DOHH2 (cell line): ENCODE data around the gene KIAA1549.

Experiments
- H3F3A ChIP-seq: fragments of 200-600 bp; sonication (generic), shearing (Covaris generic); 2 replicates; pipeline ENCODE4 v1.6.0; 2016; ENCODE audit warnings: antibody characterized with exemption, mild to moderate bottlenecking; ENCODE audit not compliant: control insufficient read depth, insufficient read depth
- H3K27ac ChIP-seq: fragments of 200-600 bp; sonication (generic); 2 replicates; pipeline ENCODE4 v1.5.1; 2014; ENCODE audit warnings: low read depth, mild to moderate bottlenecking, low read length, moderate library complexity
- H3K27me3 ChIP-seq: fragments of 200-600 bp; sonication (generic); 2 replicates; pipeline ENCODE4 v1.6.1; 2014; ENCODE audit warnings: mild to moderate bottlenecking, low read length, mixed read lengths; ENCODE audit not compliant: control insufficient read depth
- H3K36me3 ChIP-seq: fragments of 200-600 bp; sonication (generic); 2 replicates; pipeline ENCODE4 v1.6.1; 2014; ENCODE audit warnings: mild to moderate bottlenecking, low read length, moderate library complexity, mixed read lengths; ENCODE audit not compliant: control insufficient read depth
- H3K4me1 ChIP-seq: fragments of 200-600 bp; sonication (generic); 2 replicates; pipeline ENCODE4 v1.6.1; 2014; ENCODE audit warnings: mild to moderate bottlenecking, low read length, mixed read lengths; ENCODE audit not compliant: control insufficient read depth
- H3K4me2 ChIP-seq: fragments of 200-600 bp; sonication (generic); 2 replicates; pipeline ENCODE4 v1.6.0; 2014; ENCODE audit warnings: mild to moderate bottlenecking, low read length, moderate library complexity
- H3K4me3 ChIP-seq: fragments of 200-600 bp; sonication (generic); 2 replicates; pipeline ENCODE4 v1.5.1; 2014; ENCODE audit warnings: mild to moderate bottlenecking, low read length, mixed read lengths
- H3K79me2 ChIP-seq: fragments of 200-600 bp; sonication (generic); 2 replicates; pipeline ENCODE4 v1.6.1; 2014; ENCODE audit warnings: mild to moderate bottlenecking, low read length, mixed read lengths; ENCODE audit not compliant: control insufficient read depth
- H3K9me2 ChIP-seq: fragments of 200-600 bp; sonication (generic); replicated peaks from 2 replicates; pipeline ENCODE4 v1.6.1; 2014; ENCODE audit warnings: mild to moderate bottlenecking, low read length, mixed read lengths; ENCODE audit not compliant: control insufficient read depth
- H3K9me3 ChIP-seq: fragments of 200-600 bp; sonication (generic); 2 replicates; pipeline ENCODE4 v1.6.1; 2014; ENCODE audit warnings: antibody characterized with exemption, low read length, mixed read lengths; ENCODE audit not compliant: control insufficient read depth, insufficient read depth
- H4K20me1 ChIP-seq: fragments of 200-600 bp; sonication (generic); 2 replicates; pipeline ENCODE4 v1.6.0; 2014; ENCODE audit warnings: low read depth, mild to moderate bottlenecking, antibody characterized with exemption, low read length, moderate library complexity; ENCODE audit not compliant: control insufficient read depth, insufficient read depth
- EZH2phosphoT487 ChIP-seq: fragments of 200-600 bp; sonication (generic); IDR thresholded peaks from 2 replicates; pipeline ENCODE4 v1.6.1; 2017; ENCODE audit warnings: borderline replicate concordance, mild to moderate bottlenecking, antibody characterized with exemption, low read length, moderate library complexity, mixed read lengths
- TF ChIP-seq, protein P1 (sequence below): fragments of 200-600 bp; sonication (generic); IDR thresholded peaks from one replicate; pipeline ENCODE4 v1.5.1; 2014; ENCODE audit warnings: antibody characterized with exemption, mild to moderate bottlenecking, low read depth, low read length; ENCODE audit not compliant: poor library complexity, severe bottlenecking

KIAA1549 gene

DNA sequence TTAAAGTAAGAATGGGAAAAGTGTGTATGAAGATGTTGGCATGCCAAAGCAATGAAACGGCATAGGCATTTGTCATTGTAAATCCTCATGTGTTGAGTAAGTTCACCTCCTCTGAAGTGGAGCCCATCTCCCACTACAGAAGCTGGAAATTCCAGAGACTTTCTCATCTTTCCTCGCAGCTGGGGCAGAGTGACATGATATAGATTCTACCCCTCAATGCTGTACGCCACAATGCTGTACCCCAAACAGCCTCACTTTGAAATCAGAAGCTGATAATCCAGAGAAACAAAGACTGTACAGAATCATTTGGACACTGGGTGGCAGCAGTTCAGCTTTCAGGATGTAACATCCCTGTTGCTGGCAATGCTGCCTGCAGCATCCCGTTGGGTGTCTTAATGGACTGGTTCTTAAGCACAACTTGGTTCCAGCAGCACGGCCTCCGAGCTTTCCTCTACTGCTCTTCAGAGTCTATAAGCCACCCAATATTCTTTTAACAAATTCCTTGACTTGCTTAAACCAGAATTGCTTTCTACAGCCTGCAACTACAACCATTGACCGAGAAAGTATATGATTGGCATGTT, 35.8 kb upstream of the KIAA1549 start:
- TF ChIP-seq, protein P1, sequence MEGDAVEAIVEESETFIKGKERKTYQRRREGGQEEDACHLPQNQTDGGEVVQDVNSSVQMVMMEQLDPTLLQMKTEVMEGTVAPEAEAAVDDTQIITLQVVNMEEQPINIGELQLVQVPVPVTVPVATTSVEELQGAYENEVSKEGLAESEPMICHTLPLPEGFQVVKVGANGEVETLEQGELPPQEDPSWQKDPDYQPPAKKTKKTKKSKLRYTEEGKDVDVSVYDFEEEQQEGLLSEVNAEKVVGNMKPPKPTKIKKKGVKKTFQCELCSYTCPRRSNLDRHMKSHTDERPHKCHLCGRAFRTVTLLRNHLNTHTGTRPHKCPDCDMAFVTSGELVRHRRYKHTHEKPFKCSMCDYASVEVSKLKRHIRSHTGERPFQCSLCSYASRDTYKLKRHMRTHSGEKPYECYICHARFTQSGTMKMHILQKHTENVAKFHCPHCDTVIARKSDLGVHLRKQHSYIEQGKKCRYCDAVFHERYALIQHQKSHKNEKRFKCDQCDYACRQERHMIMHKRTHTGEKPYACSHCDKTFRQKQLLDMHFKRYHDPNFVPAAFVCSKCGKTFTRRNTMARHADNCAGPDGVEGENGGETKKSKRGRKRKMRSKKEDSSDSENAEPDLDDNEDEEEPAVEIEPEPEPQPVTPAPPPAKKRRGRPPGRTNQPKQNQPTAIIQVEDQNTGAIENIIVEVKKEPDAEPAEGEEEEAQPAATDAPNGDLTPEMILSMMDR = peak; percentile 84
- TF ChIP-seq EZH2phosphoT487 = no peak
- Histone ChIP-seq H3K4me2 (no peak overlapping the region), H3K79me2 (no peaks in the 10 kb centered on the region), H4K20me1 (no peaks in the 10 kb centered on the region), H3F3A (no peaks in the 10 kb centered on the region), H3K9me3 (no peaks in the 10 kb centered on the region), H3K9me2 (no peaks in the 10 kb centered on the region), H3K4me3 (no peak overlapping the region), H3K36me3 (no peaks in the 10 kb centered on the region), H3K27ac (no peak overlapping the region), H3K27me3 (0 out of 2 replicates have a peak, but pooled peaks cover 4% of the 10 kb centered on the region), H3K4me1 (no peaks in the 10 kb centered on the region)

DNA sequence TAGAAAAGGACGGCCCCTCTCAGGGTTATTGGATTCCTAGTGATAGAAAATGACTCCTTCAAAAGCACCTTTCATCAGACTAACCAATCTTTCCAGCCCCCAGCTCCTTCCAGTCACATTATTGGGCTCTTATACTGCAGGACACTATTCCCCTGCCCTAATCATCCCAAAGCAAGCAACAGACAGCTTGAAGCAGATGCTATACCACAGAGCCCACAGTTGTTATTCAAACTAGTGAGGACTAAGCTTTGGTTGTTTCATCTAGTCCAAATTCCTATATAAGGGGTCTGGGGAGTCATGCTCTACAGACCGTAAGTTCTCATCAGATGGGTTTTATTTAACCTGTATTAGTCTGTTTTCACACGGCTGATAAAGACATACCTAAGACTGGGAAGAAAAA, 30.2 kb upstream of the KIAA1549 start:
- H3K4me2 ChIP-seq = no peak overlapping the region
- H3K27ac ChIP-seq = no peak overlapping the region
- TF ChIP-seq EZH2phosphoT487 = no peak
- TF ChIP-seq, protein P1 = no peak
- no peaks in the 10 kb centered on the region for H3K9me2 ChIP-seq
- H3K36me3 ChIP-seq = no peaks in the 10 kb centered on the region
- 0 out of 2 replicates have a peak, but pooled peaks cover 4% of the 10 kb centered on the region for H3K27me3 ChIP-seq
- H3K4me1 ChIP-seq = no peaks in the 10 kb centered on the region
- no peaks in the 10 kb centered on the region for H3K79me2 ChIP-seq
- no peaks in the 10 kb centered on the region for H3F3A ChIP-seq
- H4K20me1 ChIP-seq = no peaks in the 10 kb centered on the region
- H3K4me3 ChIP-seq = no peak overlapping the region
- H3K9me3 ChIP-seq = no peaks in the 10 kb centered on the region

DNA sequence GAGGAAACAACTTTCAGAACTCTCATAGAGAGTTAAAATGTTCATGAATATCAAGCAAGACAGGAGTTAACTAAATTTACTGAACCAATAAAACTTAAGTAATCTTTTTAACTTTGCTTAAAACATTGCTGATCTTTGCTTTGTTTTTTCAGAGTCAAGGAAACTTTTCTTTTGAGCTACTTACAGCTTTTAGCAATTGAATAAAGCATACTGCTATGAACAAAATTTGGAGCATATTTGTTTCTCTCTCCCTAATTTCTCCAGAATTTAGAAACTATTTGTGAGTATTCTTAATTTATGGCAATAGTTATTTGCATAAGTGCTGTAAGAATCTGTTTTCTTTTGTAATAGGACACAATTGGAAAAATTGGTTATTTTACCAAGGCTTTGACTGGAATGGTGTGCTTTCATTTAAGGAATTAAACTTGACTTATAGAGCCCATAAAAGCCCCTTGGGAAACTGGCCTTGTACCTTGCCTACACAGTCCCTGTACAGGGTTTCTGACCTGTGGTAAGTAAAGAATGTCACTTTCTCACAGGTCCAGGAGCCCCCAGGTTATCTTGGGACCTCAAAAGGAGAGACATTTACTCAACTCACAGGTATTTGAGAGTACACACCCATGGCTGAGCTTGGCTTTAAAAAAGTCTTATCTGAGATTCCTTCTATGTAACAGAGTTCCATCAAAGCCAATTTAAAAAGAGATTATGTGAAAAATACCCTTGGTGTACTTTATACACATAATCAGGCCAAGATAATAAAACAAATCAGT, 23.3 kb upstream of the KIAA1549 start:
- Histone ChIP-seq H3K27ac (no peak overlapping the region), H3K4me3 (no peak overlapping the region), H3K9me3 (peaks cover 8% of the 10 kb centered on the region), H3K4me1 (no peaks in the 10 kb centered on the region), H3K27me3 (no peaks in the 10 kb centered on the region), H3K79me2 (no peaks in the 10 kb centered on the region), H4K20me1 (no peaks in the 10 kb centered on the region), H3F3A (no peaks in the 10 kb centered on the region), H3K9me2 (no peaks in the 10 kb centered on the region), H3K36me3 (no peaks in the 10 kb centered on the region), H3K4me2 (no peak overlapping the region)
- TF ChIP-seq, protein P1 = no peak
- TF ChIP-seq EZH2phosphoT487 = no peak
